Anterior cingulate cortex (tissue), 58 donors: ENCODE data around the gene SCGB1C2.
"Not testable (repeated sequence)": the region's sequence is repeated elsewhere in the genome, so short reads cannot be mapped to it uniquely, and the experiment has no call there.

Experiments used
- DNase-seq, 58 donors: peaks; one replicate each; lab custom pipeline; 2025; lab: John Stamatoyannopoulos, UW

Gene SCGB1C2

DNA sequence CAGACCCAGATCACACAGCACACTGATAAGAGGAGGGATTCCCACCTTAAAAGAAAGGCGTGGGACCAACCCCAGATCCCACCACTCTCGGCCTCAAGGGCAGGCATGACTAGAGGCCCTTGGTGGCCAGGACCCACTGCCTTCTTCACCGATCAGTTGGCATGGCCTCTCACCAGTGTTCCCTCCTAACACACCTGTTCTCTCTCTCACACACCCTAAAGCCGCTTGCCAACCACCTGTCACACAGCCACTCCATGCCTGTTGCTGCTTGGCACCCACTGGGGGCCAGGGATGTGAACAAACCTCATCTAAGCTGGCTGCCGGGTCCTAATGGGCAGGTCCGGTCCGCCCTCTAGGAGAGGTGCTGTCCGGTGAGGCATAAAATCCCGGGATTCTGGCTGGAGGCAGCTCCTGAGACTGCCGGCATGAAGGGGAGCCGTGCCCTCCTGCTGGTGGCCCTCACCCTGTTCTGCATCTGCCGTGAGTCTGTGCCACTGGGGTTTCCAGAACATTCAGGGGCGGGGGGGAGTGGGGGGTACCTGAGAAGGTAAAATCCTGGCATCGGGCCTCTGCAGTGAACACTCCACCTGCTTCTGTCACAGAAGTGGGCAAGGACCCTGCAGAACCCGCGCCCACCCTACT is at the start of gene SCGB1C2:
TSS of gene SCGB1C2 (plus strand) at position 404 of the 642 bp plus-strand sequence. CDS start at position 426, 22 bp downstream.
- not testable (repeated sequence) for DNase-seq

DNA sequence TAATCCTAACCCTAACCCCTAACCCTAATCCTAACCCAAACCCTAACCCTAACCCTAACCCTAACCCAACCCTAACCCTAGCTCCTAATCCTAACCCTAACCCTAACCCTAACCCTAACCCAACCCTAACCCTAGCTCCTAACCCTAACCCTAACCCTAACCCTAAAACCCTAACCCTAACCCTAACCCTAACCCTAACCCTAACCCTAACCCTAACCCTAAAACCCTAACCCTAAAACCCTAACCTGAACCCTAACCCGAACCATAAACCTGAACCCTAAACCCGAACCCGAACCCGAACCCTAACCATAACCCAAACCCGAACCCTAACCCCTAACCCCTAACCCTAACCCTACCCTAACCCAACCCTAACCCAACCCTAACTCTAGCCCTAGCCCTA is 24.3 kb upstream of the SCGB1C2 start:
- DNase-seq, result not testable (repeated sequence)

DNA sequence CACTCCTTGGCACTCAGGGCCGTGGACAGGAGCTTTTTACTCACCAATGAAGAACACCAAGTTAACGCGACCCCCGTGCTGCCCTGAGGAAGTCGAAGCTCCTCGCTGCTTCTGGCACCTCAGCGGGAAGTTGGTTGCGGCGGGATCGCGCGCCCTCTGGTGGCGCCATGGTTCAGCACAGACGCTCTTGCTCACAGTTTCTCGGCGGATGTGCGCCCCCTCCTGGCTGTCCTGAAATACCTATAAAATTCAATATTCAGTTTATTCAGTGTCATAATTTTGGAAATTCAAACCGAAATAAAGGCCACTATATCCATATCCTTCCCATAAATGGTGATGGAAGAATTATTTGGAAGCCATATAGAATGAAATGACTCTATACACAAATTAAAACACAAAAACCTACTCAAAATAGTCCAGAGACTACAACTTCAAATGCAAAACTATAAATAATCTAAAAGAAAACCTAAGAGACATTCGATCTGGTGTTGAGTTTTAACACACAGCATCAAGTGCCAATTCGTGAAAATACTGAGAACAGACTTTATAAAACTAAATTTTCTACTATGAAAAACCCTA is 18.9 kb upstream of the SCGB1C2 start:
- DNase-seq, result not testable (repeated sequence)

DNA sequence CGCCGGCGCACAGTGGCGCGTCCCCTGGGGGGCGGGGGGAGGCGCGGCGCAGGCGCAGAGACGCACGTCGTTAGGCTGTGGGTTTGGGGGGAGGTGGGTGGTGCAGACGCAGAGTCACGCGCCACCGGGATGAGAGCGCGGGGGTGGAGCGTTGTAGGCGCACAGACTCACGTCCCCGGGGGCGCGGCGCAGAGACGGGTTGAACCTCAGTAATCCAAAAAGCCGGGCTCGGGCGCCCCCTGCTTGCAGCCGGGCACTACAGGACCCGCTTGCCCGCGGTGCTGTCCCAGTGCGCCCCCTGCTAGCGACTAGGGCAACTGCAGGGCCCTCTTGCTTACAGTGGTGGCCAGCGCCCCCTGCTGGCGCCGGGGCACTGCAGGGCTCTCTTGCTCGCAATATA is 3.4 kb upstream of the SCGB1C2 start:
- not testable (repeated sequence) for DNase-seq

DNA sequence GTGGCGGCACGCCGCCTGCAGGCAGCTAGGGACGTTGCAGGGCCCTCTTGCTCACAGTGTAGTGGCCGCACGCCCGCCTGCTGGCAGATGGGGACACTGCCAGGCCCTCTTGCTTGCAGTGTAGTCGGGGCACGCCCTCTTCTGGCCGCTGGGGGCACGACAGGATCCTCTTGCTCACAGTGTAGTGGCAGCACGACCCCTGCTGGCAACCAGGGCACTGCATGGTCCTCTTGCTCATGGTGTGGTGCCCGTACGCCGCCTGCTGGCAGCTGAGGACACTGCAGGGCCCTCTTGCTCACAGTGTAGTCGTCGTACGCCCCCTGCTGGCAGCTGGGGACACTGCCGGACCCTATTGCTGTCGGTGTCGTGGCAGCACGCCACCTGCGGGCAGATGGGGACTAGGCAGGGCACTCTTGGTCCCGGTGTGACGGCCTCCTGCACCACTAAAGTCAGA is 3.0 kb upstream of the SCGB1C2 start:
- not testable (repeated sequence) for DNase-seq

DNA sequence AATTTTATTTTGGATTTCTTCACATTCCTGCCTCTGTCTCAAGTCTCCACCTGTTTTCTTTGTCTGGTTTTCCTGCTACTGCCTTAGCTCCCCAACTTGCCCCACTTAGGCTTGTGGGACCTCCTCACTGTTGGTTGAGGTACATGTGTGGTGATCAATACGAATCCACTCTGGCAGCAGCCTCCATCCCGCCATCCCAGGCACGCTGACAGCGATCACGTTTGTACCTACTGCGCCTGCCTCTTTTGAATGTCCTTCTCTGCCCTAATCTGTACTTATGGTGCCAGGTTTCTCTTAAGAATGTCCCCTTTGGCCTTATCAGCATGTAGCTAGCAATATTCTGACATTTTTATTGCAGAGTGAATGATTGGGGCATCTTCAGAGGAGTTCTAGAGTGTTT is 2.3 kb upstream of the SCGB1C2 start:
- DNase-seq, result not testable (repeated sequence)

DNA sequence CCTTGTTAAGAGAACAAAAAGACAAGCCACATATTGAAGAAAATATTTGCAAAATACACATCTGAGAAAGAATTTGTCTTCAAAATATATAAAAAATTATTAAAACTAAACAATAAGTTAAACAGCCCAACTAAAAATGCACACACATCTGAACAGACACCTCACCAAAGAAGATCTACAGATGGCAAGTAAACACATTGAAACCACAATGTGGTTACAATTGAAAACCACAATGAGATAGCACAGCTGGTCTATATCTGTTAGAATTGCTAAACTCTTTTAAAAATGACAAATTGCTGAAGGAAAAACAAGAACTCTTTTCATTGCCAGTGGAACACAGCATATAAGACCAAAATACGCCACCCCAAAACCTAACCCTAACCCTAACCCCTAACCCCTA is 1.5 kb upstream of the SCGB1C2 start:
- DNase-seq, result not testable (repeated sequence)

DNA sequence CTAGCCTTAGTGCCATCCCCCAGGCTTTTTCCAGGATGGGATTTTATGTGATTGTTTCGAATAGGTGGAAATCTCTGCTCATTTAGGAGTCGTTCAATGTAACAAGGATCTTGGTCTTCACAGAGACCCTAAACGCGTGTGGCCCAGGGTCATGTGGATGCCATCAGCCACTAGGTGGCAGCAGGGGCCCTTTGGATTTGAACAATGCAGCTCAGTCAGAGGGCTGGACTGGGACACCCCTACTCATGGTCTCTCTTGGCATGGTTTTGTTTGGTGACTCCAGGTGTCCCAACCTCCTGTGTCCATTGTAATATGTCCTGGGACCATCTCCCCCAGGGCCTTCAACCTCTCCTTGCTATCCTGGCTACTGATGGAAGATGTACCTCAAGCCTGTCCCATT is 838 bp upstream of the SCGB1C2 start:
- DNase-seq, result not testable (repeated sequence)

DNA sequence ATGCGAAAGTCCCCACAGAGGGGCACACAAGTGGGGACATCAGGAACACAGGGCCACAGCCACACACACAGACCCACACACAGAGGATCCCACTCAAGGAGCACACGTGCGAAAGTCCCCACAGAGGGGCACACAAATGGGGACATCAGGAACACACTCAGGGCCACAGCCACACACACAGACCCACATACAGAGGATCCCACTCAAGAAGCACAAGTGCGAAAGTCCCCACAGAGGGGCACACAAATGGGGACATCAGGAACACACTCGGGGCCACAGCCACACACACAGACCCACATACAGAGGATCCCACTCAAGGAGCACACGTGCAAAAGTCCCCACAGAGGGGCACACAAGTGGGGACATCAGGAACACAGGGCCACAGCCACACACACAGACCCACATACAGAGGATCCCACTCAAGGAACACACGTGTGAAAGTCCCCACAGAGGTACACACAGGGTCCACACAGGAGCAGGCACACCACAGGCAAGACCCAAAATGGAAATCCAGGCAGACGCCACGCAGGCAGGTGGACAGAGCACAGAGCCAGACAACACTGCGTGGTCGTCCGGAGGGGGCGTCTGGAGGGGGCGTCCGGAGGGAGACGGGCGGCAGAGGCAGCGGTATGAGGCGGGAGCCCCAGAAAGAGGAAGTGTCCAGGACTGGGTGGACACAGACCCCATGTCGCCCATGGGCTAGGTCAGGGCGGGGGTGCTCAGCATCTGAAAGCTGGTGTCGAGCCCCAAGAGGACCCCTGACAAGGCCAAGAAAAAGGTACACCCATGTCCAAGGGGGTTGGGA is 2.2 kb downstream of the SCGB1C2 start:
- DNase-seq, result not testable (repeated sequence)

DNA sequence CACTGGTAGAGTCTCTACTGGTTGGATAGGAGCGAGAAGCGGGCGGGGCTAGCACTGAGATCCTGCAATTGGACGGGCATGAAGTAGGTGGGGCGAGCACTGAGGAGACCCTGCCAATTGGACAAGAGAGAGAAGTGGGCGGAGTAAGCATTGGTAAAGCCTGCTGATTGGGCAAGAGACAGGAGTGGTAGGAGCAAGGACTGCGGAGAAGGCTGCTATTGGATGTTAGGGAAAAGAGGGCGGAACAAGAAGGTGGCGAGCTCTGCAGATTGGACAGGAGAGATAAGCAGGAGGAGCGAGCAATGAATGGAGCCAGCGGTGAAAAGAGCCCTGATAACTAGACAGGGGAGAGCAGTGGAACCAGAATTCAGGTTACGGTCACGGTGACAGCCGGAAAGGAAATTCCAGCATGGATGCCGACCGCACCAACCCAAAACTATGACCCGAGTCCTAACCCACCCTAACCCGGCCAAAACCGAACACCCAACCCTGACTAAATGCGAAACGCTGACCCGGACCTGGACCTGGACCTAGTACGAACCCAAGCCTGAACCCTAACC is 4.8 kb downstream of the SCGB1C2 start:
- no peak for DNase-seq

DNA sequence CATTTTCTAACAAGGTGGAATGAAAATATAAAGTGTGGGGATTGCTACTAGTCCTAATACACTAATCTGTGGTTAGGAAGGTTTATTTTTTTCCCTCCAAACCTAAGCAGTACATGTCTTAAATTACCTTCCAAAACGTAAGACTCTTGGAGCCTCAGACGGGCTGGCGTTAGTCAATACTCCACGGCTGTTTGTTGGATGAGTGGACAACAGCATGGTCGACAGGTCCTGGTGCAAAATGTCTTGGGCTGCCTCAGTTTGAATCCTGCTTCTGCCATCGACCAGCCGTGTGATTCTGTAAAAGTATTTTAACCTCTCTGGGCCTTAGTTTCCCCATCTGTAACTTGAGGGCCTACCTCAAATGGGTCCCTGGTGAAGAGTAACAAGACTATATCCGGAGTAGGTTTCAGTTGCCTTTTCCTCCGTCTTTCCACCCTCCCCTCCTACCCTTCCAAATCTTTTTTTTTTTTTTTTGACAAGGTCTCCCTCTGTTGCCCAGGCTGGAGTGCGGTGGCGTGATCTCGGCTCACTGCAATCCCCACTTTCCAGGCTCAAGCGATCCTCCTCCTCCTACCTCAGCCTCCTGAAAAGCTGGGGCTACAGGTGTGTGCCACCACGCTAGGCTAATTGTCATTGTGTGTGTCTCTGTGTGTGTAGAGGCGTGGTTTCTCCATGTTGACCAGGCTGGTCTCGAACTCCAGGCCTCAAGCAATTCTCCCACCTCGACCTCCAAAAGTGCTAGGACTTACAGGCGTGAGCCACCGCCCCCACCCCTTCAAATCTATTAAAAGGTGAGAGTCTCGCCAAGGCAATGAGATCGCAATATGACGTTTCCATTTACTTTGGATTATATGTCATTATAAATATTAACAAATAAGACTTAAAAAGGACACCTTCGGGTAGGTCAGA is 5.8 kb downstream of the SCGB1C2 start:
- no peak for DNase-seq

DNA sequence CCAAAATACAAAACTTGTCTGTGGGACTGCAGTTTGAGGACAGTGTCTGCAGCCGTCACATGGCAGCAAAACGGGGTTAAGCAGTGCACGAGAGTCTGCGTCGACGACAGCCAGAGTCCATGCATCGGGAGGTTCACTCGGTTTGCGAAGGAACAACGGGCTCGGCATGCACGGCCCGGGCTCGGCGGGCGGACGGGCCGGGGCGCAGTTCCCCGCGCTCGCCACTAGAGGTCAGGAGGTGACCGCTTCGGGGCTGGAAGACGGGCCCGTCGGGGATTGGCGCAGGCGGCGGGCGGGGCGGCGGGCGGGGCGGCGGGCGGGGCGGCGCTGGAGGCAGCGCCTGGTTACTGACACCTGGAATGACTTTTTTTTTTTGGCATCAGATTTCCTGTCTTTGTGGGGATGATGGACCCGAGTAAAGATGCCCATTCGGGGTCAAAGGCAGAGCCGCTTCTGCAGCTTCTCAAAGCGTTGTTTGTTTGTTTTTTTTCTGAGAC is 6.5 kb downstream of the SCGB1C2 start:
- peak in 56 of 58 donors; percentile 4 to 83 (median 58) for DNase-seq

DNA sequence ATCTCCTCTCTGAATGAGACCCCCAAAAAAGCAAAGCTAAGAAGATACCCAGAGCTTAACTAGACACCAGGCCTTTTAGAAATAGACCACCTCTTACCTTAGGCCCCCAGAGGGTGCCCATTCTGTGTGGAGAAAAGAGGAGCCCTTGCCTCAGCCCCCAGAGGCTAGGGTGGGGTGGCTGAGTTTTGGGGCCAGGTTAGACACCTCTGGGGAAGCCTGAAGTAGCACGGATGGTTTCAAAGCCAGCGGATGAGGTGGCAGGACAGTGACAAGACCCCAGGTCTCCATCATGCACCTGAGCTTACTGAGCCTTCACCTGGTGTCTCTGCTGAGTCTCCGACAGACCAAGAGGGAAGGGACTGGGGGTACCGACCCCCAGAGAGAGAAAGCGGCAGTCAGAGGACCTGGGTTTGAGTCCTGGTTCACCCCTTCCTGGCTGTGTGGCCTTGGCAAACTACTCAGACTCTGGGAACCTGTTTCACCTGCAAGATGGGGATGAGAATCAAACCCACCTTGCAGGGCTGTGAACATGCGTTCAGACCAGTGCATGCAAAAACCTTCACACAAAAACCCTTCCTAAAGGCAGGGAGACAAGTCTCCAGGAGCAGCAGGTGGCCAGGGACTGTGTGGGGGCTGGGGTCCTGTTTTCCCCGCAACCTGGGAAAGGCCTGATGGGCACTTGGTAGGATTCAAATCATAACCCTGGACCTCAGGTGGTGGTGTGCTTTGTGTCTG is 7.7 kb downstream of the SCGB1C2 start:
- DNase-seq, result no peak

DNA sequence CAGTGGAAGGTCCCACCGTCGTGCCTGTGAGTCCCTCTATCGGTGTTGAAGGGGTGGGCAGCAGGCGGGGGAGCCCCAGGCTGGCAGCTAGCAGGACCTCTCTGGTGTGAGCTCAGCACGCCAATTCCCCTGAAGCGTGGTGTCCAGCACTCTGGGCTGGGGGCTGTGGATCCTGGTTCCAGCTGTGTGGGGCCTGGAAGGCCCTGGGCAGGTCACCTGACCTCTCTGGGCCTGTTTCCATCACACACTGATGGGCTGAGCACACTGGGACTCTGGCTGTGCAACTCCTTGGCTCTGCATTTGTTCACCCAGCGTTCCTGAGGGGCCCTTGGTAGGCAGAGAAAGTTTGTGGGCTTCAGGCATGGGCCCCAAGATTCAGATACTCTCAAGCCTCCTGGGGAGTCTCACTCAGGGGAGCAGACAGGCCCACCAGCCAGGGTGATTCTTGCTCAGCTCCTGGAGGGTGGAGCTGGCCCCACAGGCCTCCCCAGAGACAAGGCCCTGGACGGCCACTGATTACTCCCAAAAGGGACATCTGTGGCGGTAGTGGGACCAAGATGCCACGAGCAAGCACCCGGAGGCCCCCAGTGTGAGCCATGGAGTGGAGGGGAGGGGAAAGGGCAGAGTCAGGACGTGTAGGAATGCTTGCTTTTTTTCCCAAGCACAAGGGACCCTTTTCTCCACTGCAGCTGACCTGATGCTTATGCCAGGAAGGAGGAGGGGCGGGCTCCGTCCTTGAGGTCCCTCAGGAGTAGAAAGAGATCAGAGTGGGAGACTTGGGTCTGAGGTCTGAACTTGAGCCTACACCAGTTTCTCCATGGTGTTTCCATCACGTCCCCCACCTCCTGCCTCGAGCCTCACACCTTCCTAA is 8.5 kb downstream of the SCGB1C2 start:
- DNase-seq, result peak in 4 of 58 donors; percentile 3 to 32 (median 8)

DNA sequence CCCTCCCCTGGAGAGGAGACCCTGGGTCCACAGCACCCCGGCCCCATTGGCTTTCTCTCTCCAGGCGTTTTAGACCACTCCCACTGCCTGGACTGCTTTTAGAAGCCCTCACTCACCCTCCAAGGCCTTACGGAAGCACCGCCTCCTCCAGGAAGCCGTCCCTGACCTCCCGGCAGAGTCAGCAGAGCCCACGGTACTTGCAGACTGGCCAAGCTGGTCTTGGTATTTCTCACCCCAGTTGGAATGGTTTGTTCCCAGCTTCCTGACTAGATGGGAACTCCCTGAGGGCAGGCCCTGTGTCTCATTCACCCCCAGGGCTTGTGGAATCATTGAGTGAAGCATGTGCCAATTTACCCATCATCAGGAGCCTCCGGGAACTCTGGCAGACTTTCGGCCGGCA is 9.2 kb downstream of the SCGB1C2 start:
- no peak for DNase-seq

DNA sequence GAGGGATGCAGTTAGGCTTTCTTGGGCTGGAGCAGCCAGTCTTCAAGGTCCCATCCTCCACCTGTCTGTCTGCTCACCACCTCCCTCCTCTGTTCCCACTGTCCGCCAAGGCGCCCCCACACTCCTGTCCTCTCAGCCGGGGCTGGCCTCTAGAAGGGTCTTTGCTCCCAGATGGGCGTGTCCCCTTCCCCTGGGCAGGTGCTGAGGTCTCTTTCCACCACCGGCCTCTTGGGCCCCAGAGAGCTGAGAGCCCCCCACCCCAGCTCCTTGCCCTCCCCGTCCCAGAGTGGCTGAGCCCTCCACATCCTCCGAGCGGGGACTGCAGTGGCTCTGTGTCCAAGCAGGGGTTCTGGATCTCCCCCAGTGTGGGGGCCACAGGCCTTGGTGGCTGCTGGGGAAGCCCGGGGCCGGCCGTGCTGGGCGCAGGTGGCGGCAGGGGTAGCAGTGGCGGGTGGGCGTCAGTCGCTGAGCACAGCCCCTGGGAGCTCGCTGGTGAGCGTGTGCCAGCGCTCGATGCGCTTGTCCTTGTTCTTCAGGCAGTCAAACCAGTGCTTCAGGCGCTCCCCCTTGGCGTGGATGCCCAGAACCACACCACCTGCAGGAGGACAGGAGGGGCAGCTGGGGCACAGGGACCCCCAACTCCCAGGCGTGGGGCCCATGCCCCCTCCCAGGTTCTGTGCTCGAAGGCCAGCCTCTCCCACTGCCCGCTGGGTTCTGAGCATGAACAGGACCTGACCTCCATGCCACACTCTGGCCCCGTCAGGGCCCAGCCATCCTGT is 9.8 kb downstream of the SCGB1C2 start:
- DNase-seq, result no peak
